Measurements from ENCODE around the gene KHDRBS1.

DNA sequence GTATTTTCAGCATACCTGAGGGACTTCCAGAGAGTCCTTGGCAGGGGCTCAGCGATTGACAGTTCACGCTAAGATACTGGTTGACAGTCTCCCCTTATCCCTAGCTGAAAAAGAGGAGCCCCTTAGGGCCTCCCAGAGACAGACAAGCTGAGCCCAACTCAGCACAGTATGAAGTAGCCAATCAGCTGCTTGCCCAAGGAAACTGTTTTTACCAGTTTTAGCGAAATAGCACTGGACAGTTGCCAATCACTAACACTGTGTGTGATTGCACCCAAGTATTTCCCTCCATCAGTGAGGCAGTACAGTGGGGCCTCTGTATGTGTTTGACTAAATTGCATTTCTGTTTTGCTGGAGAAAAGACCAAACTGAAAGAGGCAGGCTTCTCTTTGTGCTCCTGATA is 27.0 kb downstream of the KHDRBS1 start:
- TF ChIP-seq CTCF (IDR thresholded peaks at IDR 0.05) (no peak), POLR2A (IDR thresholded peaks at IDR 0.05) (no peak)

Measured in right lobe of liver (tissue), 4 donors.